Breast epithelium (tissue), 3 donors: Measurements from ENCODE around the gene PTPRM.

Source experiments
- POLR2A ChIP-seq: fragments of 450-650 bp; IDR thresholded peaks from one replicate; pipeline ENCODE4 v1.6.1; 2016; ENCODE audit warnings: antibody characterized with exemption, mild to moderate bottlenecking, moderate library complexity
- POLR2AphosphoS5 ChIP-seq, 3 donors: sonication (generic); formaldehyde crosslinking; IDR thresholded peaks; one replicate each; pipeline ENCODE4 v1.6.1; 2017; ENCODE audit warnings: antibody characterized with exemption in 3 of 3
- TF ChIP-seq, protein P1 (sequence below), 3 donors: fragments of 450-650 bp; IDR thresholded peaks; one replicate each; pipeline ENCODE4 v1.5.1; 2016 to 2017; ENCODE audit warnings: antibody characterized with exemption in 3 of 3, mild to moderate bottlenecking in 3 of 3, moderate library complexity in 3 of 3

GRCh38 chr18:7523772-7524171 lies 43.3 kb upstream of the PTPRM start:
- TF ChIP-seq, protein P1, sequence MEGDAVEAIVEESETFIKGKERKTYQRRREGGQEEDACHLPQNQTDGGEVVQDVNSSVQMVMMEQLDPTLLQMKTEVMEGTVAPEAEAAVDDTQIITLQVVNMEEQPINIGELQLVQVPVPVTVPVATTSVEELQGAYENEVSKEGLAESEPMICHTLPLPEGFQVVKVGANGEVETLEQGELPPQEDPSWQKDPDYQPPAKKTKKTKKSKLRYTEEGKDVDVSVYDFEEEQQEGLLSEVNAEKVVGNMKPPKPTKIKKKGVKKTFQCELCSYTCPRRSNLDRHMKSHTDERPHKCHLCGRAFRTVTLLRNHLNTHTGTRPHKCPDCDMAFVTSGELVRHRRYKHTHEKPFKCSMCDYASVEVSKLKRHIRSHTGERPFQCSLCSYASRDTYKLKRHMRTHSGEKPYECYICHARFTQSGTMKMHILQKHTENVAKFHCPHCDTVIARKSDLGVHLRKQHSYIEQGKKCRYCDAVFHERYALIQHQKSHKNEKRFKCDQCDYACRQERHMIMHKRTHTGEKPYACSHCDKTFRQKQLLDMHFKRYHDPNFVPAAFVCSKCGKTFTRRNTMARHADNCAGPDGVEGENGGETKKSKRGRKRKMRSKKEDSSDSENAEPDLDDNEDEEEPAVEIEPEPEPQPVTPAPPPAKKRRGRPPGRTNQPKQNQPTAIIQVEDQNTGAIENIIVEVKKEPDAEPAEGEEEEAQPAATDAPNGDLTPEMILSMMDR (IDR thresholded peaks at IDR 0.05): no peak
- TF ChIP-seq POLR2AphosphoS5 (IDR thresholded peaks at IDR 0.05) (no peak), POLR2A (no peak)
